Activated naive CD4-positive, alpha-beta T cell treated with anti-CD3 and anti-CD28 coated beads for 36 hours (primary cell): Measurements from ENCODE around the gene ARL8A. TPM values are rescaled to one million over a fixed set of nuclear protein-coding genes. Genes with fewer than 3 reads are reported as not detected.
"Not testable (repeated sequence)": the region's sequence is repeated elsewhere in the genome, so short reads cannot be mapped to it uniquely, and the experiment has no call there.

ENCODE experiments used
- CTCF ChIA-PET: fragments of 350-600 bp; sonication (Branson Sonifier 250); formaldehyde crosslinking; loops from one replicate; lab custom pipeline; 2021; ENCODE audit warnings: antibody characterized with exemption; lab: Charles Lee
- DNase-seq: peaks from one replicate; pipeline ENCODE4 v3.0.0-alpha.2; 2020
- H3K27ac Mint-ChIP-seq: one replicate; pipeline ENCODE4 v1.8.0; 2021; ENCODE audit warnings: mild to moderate bottlenecking, mixed read lengths
- H3K27me3 Mint-ChIP-seq: one replicate; pipeline ENCODE4 v1.8.0; 2021; ENCODE audit warnings: low read depth, mixed read lengths
- H3K36me3 Mint-ChIP-seq: one replicate; pipeline ENCODE4 v1.8.0; 2021; ENCODE audit warnings: low read depth, mixed read lengths
- H3K4me1 Mint-ChIP-seq: one replicate; pipeline ENCODE4 v1.8.0; 2021; ENCODE audit warnings: low read depth, mixed read lengths
- H3K4me3 Mint-ChIP-seq: one replicate; pipeline ENCODE4 v1.8.0; 2021; ENCODE audit warnings: mild to moderate bottlenecking, moderate library complexity, mixed read lengths
- H3K9me3 Mint-ChIP-seq: one replicate; pipeline ENCODE4 v1.8.0; 2021; ENCODE audit warnings: mixed read lengths
- intact Hi-C: fragments of 100-400 bp; cut with micrococcal nuclease; formaldehyde crosslinking; loops from one replicate; pipeline ENCODE4 v1.15.1; 2023
- total RNA-seq, 2 experiments: library from RNA; stranded (reverse); gene quantifications; one replicate each; pipeline ENCODE4 v1.2.3, GENCODE V29; 2021

The ARL8A gene
- total RNA-seq, 2 experiments from 2014 or later = 28.1 to 30.6 TPM

DNA sequence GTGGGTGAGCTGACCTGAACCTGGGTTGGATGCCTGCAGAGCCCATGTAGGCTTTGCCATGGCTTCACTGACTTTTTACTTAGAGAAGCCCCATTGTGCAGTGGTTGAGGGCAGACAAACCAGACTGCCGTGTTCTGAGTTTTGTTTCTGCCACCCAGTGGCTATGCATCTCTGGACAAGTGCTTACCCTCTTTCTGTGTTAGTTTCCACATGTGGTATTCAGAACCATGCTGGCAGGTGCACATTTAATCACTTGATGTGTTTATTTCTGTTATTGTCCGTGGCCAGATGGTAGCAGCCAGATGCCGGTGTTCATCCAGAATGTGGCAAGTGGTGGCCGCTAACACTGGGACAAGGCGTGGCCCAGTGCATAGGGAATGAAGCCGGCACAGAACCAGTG lies 26.2 kb upstream of the ARL8A start:
- CTCF ChIA-PET = no interaction called here

DNA sequence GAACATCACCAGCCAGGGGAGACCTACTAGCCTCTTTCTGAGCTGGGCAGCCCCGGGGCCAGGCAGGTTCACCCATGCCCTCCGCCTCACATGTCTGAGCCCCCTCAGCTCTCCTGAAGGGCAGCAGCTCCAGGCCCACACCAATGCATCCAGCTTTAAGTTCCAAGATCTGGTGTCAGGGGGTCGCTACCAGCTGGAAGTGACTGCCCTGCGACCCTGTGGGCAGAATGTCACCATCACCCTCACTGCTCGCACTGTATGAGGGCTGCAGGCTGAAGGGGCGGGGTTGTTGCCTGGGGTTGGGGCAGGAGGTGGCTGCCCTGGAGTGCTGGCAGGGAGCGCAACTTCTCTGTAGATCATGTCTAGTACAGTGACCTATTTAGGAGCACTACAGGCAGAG lies 24.3 kb upstream of the ARL8A start:
- Mint-ChIP-seq H3K9me3 (no peaks in the 10 kb centered on the region), H3K36me3 (no peaks in the 10 kb centered on the region), H3K27me3 (no peaks in the 10 kb centered on the region), H3K4me3 (no peak overlapping the region), H3K4me1 (peaks cover 22% of the 10 kb centered on the region), H3K27ac (no peak overlapping the region)
- intact Hi-C loops = no loop called here
- CTCF ChIA-PET = no interaction called here
- no peak for DNase-seq

More for the DNA sequence above, 26.2 kb upstream of the ARL8A start:
- Mint-ChIP-seq H3K36me3 (no peaks in the 10 kb centered on the region), H3K4me3 (no peak overlapping the region), H3K27ac (no peak overlapping the region), H3K27me3 (no peaks in the 10 kb centered on the region), H3K9me3 (no peaks in the 10 kb centered on the region), H3K4me1 (peaks cover 5% of the 10 kb centered on the region)
- intact Hi-C loops = no loop called here
- no peak for DNase-seq

GRCh38 chr1:202167708-202168415 lies 23.3 kb upstream of the ARL8A start:
- Mint-ChIP-seq H3K27me3 (no peaks in the 10 kb centered on the region), H3K36me3 (no peaks in the 10 kb centered on the region), H3K9me3 (no peaks in the 10 kb centered on the region), H3K4me1 (peaks cover 32% of the 10 kb centered on the region), H3K4me3 (no peak overlapping the region), H3K27ac (no peak overlapping the region)
- no peak for DNase-seq
- CTCF ChIA-PET = no interaction called here
- intact Hi-C loops = no loop called here

DNA sequence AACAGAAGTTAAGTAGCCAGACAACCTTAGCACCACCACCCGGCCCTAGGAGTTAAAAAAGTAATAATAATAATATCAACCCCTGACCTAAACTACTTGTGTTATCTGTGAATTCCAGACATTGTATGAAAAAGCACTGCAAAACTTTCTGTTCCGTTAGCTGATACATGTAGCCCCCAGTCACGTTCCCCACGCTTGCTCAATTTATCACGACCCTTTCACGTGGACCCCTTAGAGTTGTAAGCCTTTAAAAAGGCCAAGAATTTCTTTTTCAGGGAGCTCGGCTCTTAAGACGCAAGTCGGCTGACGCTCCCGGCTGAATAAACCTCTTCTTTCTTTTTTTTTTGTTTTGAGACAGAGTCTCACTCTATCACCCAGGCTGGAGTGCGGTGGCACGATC lies 22.5 kb upstream of the ARL8A start:
- H3K27ac Mint-ChIP-seq = not testable (repeated sequence)
- CTCF ChIA-PET = interaction anchor here (2.4 kb wide), 1 partner anchor 22 kb away, joined by 8 read pairs; no protein-coding TSS in a partner anchor

GRCh38 chr1:202165942-202166843 lies 21.7 kb upstream of the ARL8A start:
- CTCF ChIA-PET = interaction anchor here (1.1 to 2.4 kb wide), 4 partner anchors 9 to 166 kb away, joined by 3 to 9 read pairs (median 6); no protein-coding TSS in a partner anchor
- Mint-ChIP-seq H3K4me3 (no peak overlapping the region), H3K27ac (no peak overlapping the region), H3K9me3 (no peaks in the 10 kb centered on the region), H3K36me3 (no peaks in the 10 kb centered on the region), H3K4me1 (peaks cover 49% of the 10 kb centered on the region), H3K27me3 (no peaks in the 10 kb centered on the region)
- no peak for DNase-seq
- intact Hi-C loops = no loop called here

More for the DNA sequence above, 22.5 kb upstream of the ARL8A start:
- H3K27me3 Mint-ChIP-seq, H3K9me3 Mint-ChIP-seq, H3K36me3 Mint-ChIP-seq, DNase-seq, intact Hi-C loops, H3K4me3 Mint-ChIP-seq: not testable (repeated sequence)
- H3K4me1 Mint-ChIP-seq = peaks cover 40% of the 10 kb centered on the region

DNA sequence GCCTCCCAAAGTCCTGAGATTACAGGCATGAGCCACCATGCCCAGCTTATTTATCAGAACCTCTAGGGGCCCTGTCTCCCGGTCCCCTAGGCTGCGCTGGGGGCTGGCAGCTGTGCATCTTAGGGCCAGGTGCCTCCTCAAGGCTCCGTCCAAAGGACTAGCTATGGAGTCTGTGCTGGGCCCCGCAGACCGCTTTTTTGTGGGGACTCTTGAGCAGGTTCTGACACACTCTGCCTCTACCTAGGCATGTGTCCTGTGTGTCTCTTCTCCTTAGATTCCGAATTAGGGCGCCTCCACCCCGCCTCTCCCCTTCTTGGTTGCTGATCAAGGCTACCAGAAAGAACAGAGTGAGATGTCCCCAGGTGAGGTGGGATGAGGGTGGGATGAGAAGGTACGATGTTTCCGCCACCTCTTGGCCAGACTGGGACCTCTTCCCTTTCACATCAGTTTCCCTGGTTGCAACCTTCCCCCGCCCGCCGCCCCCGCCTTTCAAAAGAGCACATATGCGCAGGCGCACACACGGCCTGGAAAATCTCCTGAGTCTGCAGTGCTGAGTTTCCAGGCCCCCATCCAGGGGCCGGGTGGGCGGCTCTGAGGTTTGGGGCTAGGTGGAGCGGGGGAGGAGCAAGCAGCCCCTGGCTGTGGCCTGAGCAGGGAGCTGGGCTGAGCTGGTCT lies 20.9 kb upstream of the ARL8A start:
- peaks cover 57% of the 10 kb centered on the region for H3K4me1 Mint-ChIP-seq

DNA sequence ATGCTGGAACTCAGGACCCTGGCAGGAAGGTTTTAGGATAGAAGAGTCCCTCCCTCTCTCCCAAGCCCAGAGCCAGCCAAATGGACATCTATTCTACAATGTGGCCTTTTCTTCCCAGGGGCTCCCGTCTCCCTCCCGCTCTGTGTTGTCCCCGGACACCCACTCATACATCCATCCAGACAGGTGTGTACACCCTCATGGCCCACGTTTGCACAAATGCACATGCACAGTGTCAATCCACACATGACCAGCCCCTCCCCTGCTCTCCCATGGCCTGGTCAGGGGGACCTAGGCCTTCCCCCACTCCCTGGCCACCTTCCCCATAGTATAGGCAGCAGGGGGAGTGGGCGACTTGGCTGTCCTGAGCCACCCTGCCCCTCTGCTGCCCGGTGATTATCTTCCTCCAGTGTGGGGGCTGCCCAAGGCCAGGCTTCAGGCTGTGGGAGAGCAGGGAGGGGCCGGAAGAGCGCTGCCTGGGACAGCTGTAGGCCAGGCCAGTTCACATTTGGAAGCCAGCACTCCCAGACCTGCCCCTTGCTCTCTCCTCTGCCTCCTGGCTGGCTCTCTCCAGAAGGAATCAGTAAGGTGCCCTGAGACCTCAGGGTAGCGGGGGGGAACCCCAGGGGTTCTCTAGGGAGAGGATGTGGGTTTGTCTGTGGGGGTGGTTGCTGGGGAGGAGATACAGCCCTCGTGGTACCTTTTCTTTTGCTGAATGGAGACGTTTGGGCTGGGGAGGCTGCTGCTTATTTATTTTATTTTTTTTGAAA lies 19.9 kb upstream of the ARL8A start:
- Mint-ChIP-seq H3K9me3 (no peaks in the 10 kb centered on the region), H3K4me1 (peaks cover 60% of the 10 kb centered on the region), H3K36me3 (peaks cover 8% of the 10 kb centered on the region), H3K27me3 (no peaks in the 10 kb centered on the region), H3K4me3 (peak overlapping the region; percentile 39), H3K27ac (peak overlapping the region; percentile 72)
- peak; percentile 88 for DNase-seq
- intact Hi-C loops = loop anchor here (5.0 kb wide), 1 partner anchor 643 kb away; the partner anchor contains the start of gene KDM5B
- CTCF ChIA-PET = interaction anchor here (0.7 to 2.5 kb wide), 4 partner anchors 10 to 25 kb away, joined by 3 to 10 read pairs (median 6); no protein-coding TSS in a partner anchor

More for the DNA sequence above, 20.9 kb upstream of the ARL8A start:
- CTCF ChIA-PET = interaction anchor here (0.5 to 2.4 kb wide), 7 partner anchors 8 to 166 kb away, joined by 3 to 9 read pairs (median 3); no protein-coding TSS in a partner anchor
- Mint-ChIP-seq H3K9me3 (no peaks in the 10 kb centered on the region), H3K4me3 (peak overlapping the region; percentile 39), H3K27me3 (no peaks in the 10 kb centered on the region), H3K36me3 (peaks cover under 1% of the 10 kb centered on the region), H3K27ac (peak overlapping the region; percentile 72)
- intact Hi-C loops = no loop called here
- DNase-seq = peak; percentile 43

- DNase-seq = no peak
- Mint-ChIP-seq H3K36me3 (peaks cover 17% of the 10 kb centered on the region), H3K27me3 (no peaks in the 10 kb centered on the region), H3K27ac (no peak overlapping the region), H3K4me1 (peaks cover 67% of the 10 kb centered on the region), H3K4me3 (peak overlapping the region; percentile 39), H3K9me3 (no peaks in the 10 kb centered on the region)
- CTCF ChIA-PET = interaction anchor here (0.9 to 2.5 kb wide), 4 partner anchors 21 to 28 kb away, joined by 3 to 10 read pairs (median 3); no protein-coding TSS in a partner anchor
- intact Hi-C loops = loop anchor here (5.0 kb wide), 1 partner anchor 644 kb away; the partner anchor contains the start of gene KDM5B
Measured at GRCh38 chr1:202163281-202164270, 19.0 kb upstream of the ARL8A start.

DNA sequence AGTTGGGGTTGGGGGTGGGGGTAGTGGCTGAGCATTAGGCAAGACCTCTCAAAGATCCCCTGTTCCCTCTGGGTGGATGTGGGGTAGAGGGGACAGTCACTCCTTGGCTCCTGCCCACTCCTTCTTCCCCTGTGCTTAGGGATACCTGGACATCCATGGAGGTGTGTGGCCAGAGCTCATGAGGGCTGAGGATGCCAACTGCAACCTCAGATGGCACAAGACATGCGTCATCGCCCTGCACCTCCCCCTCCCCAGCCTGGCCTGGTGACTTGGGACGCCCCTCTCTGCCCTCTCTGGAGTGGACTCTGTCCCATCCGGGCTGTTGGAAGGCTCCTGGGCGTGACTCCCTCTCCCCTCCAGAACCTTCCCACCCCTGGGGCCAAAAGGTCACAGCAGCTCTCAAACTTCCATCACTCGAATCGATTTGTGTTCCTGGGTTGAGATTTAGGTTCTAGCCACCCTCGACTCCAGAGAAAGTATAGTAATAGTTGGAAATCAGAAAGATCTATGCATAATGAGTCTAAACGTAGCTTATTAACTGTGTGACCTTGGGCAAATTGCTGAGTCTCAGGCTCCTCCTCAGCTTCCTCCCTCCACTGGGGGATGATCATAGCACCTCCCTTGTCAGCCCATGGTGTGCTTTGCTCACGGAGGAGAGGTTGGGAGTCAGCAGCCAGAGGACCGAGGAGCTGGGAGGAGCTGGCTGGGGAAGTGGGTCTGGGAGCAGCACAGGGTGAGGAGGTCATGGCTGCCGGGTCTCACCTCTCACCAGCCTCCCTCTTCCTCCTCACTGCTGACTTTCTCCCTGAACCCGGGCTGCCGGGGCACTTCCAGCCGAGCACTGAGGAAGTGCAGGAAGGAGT lies 18.1 kb upstream of the ARL8A start:
- Mint-ChIP-seq H3K27ac (peak overlapping the region; percentile 78), H3K4me3 (peak overlapping the region; percentile 63), H3K4me1 (peaks cover 75% of the 10 kb centered on the region), H3K9me3 (no peaks in the 10 kb centered on the region), H3K36me3 (peaks cover 23% of the 10 kb centered on the region), H3K27me3 (no peaks in the 10 kb centered on the region)
- intact Hi-C loops = loop anchor here (5.0 kb wide), 1 partner anchor 645 kb away; the partner anchor contains the start of gene KDM5B
- DNase-seq = peak; percentile 53
- CTCF ChIA-PET = interaction anchor here (0.6 to 2.5 kb wide), 7 partner anchors 8 to 30 kb away, joined by 3 to 10 read pairs (median 3); no protein-coding TSS in a partner anchor
